ENCODE measurements around the gene FGF14.

DNA sequence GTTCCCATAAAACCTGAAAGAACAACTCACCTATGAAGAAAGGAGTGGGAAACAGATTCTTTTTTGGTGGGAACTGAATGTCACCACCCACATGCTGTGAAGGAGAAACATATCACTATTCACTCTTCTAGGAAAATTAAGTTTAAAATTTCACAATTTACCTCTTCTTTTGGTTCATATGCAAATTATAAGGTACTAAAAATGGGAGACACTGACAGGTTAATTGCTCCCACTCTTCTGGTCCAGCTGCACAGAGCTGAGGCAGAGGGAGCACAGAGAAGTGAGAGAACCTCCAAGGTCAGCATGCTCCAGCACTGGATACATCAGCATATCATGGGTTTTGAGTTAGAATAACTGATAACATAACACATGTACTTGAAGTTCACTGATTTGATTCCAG lies 186.9 kb downstream of the FGF14 start:
- TF ChIP-seq, protein P1, sequence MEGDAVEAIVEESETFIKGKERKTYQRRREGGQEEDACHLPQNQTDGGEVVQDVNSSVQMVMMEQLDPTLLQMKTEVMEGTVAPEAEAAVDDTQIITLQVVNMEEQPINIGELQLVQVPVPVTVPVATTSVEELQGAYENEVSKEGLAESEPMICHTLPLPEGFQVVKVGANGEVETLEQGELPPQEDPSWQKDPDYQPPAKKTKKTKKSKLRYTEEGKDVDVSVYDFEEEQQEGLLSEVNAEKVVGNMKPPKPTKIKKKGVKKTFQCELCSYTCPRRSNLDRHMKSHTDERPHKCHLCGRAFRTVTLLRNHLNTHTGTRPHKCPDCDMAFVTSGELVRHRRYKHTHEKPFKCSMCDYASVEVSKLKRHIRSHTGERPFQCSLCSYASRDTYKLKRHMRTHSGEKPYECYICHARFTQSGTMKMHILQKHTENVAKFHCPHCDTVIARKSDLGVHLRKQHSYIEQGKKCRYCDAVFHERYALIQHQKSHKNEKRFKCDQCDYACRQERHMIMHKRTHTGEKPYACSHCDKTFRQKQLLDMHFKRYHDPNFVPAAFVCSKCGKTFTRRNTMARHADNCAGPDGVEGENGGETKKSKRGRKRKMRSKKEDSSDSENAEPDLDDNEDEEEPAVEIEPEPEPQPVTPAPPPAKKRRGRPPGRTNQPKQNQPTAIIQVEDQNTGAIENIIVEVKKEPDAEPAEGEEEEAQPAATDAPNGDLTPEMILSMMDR (IDR thresholded peaks at IDR 0.05): no peak
- no peak for TF ChIP-seq EZH2 (IDR thresholded peaks at IDR 0.05; ENCODE audit: borderline replicate concordance, insufficient read depth, low read depth, low read length, poor library complexity, severe bottlenecking)

Measured in B cell (primary cell).